ENCODE results near the gene USP30. TPM values are rescaled to one million over a fixed set of nuclear protein-coding genes. Genes with fewer than 3 reads are reported as not detected.

The USP30 gene
- total and polyA plus RNA-seq, 9 of the 15 experiments (the other 6 are each of a cell fraction or from before 2014, with no cell fraction given) = 1.4 to 15.2 (median 7.0) TPM

DNA sequence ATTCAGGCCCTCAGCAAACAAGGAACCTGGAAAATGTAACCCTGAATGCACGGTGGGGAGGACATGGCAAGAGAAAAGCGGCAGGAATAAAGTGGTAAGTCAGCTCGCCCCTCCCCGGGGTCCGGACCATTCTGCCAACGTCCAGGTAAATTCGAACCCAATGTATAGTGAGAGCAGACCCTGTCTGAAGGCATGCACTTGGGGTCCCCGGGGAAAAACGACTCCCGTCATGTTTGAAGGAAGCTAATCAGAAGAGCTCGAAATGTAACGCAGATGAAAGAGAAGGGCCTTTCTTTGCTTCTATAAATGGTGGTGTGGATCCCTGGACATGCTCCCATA is 64.2 kb downstream of the USP30 start:
- DNase-seq (ENCODE audit: extremely low read depth in 1 of 4, low spot score in 3 of 4) (no peak), ATAC-seq (no peak), FAIRE-seq (no peak)
- Histone ChIP-seq H3K27me3 (ENCODE audit: control insufficient read depth in 2 of 2, insufficient read depth in 2 of 2, low read length in 2 of 2) (peaks cover 0 to 2% of the 10 kb centered on the region in 2 experiments; a peak in 2 of 5 replicates), H3K4me1 (replicated peaks in 1 of 2; ENCODE audit: control insufficient read depth in 2 of 2, insufficient read depth in 2 of 2, low read length in 2 of 2) (peaks cover 3 to 7% of the 10 kb centered on the region in 2 experiments), H3K4me2 (ENCODE audit: insufficient read depth, low read length) (no peak overlapping the region), H4K20me1 (replicated peaks; ENCODE audit: control insufficient read depth, insufficient read depth, low read length) (no peaks in the 10 kb centered on the region), H2AFZ (ENCODE audit: low read depth, low read length) (no peak overlapping the region), H3K27ac (ENCODE audit: extremely low read depth, low read depth, low read length) (no peak overlapping the region), H3K9me3 (replicated peaks; ENCODE audit: control insufficient read depth, insufficient read depth, low read depth, low read length) (no peaks in the 10 kb centered on the region), H3K9me1 (ENCODE audit: control insufficient read depth, insufficient read depth, low read length) (no peaks in the 10 kb centered on the region), H3K9ac (ENCODE audit: insufficient read depth in 1 of 2, low read depth in 2 of 2, low read length in 2 of 2) (no peak overlapping the region), H3K36me3 (ENCODE audit: control insufficient read depth, insufficient read depth, low read length) (no peaks in the 10 kb centered on the region), H3K79me2 (ENCODE audit: control insufficient read depth, insufficient read depth, low read length) (no peaks in the 10 kb centered on the region), H3K4me3 (no peak overlapping the region)
- BruUV-seq (replicated peaks) = no TSS peak
- intact Hi-C loops (cut with micrococcal nuclease) (no loop called here), in situ Hi-C loops (cut with MboI) (loop anchor here (10.0 kb wide), 1 partner anchor 268 kb away; no protein-coding TSS in a partner anchor)
- CTCF ChIA-PET (ENCODE audit: low intra/inter-chr PET ratio) = no interaction called here
- POLR2A ChIA-PET = interaction anchor here (0.5 to 1.0 kb wide), 4 partner anchors 17 to 648 kb away, joined by 3 to 4 read pairs (median 3); no protein-coding TSS in a partner anchor
- 39% methylated on average over 12 of the region's 12 CpGs for WGBS (ENCODE audit: insufficient coverage, low coverage, missing lambda C conversion rate)
- TF ChIP-seq SRSF1 (IDR thresholded peaks at IDR 0.05; ENCODE audit: low read depth, low read length) = no peak
- no peak for TF ChIP-seq RFX1 (IDR thresholded peaks at IDR 0.05)
- TF ChIP-seq KLF16 (IDR thresholded peaks at IDR 0.05) = no peak
- no peak for TF ChIP-seq POLR2H (tag; IDR thresholded peaks at IDR 0.05; ENCODE audit: low read depth)
- TF ChIP-seq ZBTB33 (CRISPR knock-in tag; IDR thresholded peaks at IDR 0.05) = no peak
- TF ChIP-seq ZBED1 (IDR thresholded peaks at IDR 0.05) = no peak
- TF ChIP-seq MEF2D (tag; conservative IDR thresholded peaks at IDR 0.05; ENCODE audit: low read depth) = no peak
- TF ChIP-seq WHSC1 (IDR thresholded peaks at IDR 0.05; ENCODE audit: low read length) = no peak
- TF ChIP-seq HCFC1 (IDR thresholded peaks at IDR 0.05; ENCODE audit: low read depth, low read length) = no peak
- no peak for TF ChIP-seq HMG20B (CRISPR knock-in tag; IDR thresholded peaks at IDR 0.05)
- TF ChIP-seq ZNF282 (CRISPR knock-in tag; IDR thresholded peaks at IDR 0.05) = no peak
- no peak for TF ChIP-seq MITF (IDR thresholded peaks at IDR 0.05)
- TF ChIP-seq MYBL2 (IDR thresholded peaks at IDR 0.05; ENCODE audit: low read depth) = no peak
- TF ChIP-seq MYBL2 (CRISPR knock-in tag; IDR thresholded peaks at IDR 0.05; ENCODE audit: borderline replicate concordance) = no peak
- TF ChIP-seq TSHZ1 (CRISPR knock-in tag; IDR thresholded peaks at IDR 0.05) = no peak

Data from K562 (cell line).